HEK293 (cell line): ENCODE data around the gene CRY1.

Source experiments
- FEZF1 ChIP-seq: fragments of 450-650 bp; formaldehyde crosslinking; IDR thresholded peaks from 2 replicates; pipeline ENCODE4 v1.5.1; 2016; ENCODE audit warnings: missing biosample characterization, missing genetic modification characterization
- KLF1 ChIP-seq: fragments of 450-650 bp; formaldehyde crosslinking; IDR thresholded peaks from 2 replicates; pipeline ENCODE4 v1.5.1; 2016; ENCODE audit warnings: missing biosample characterization, missing genetic modification characterization
- KLF9 ChIP-seq: fragments of 450-650 bp; formaldehyde crosslinking; IDR thresholded peaks from 2 replicates; pipeline ENCODE4 v1.5.1; 2016; ENCODE audit warnings: missing biosample characterization, missing genetic modification characterization, low read depth
- OSR2 ChIP-seq: fragments of 450-650 bp; formaldehyde crosslinking; IDR thresholded peaks from 2 replicates; pipeline ENCODE4 v1.5.1; 2016; ENCODE audit warnings: missing biosample characterization, missing genetic modification characterization
- TCF7L2 ChIP-seq: IDR thresholded peaks from 2 replicates; pipeline ENCODE4 v1.6.1; 2011; ENCODE audit warnings: low read depth, mild to moderate bottlenecking, inconsistent platforms, low read length, moderate library complexity, borderline replicate concordance
- ZBTB21 ChIP-seq: fragments of 450-650 bp; formaldehyde crosslinking; IDR thresholded peaks from 2 replicates; pipeline ENCODE4 v1.5.1; 2017; ENCODE audit warnings: missing biosample characterization, missing genetic modification characterization
- ZFP41 ChIP-seq: fragments of 450-650 bp; formaldehyde crosslinking; IDR thresholded peaks from 2 replicates; pipeline ENCODE4 v1.5.1; 2016; ENCODE audit warnings: missing biosample characterization, missing genetic modification characterization, borderline replicate concordance
- ZNF114 ChIP-seq: fragments of 450-650 bp; formaldehyde crosslinking; IDR thresholded peaks from 2 replicates; pipeline ENCODE4 v1.5.0; 2017; ENCODE audit warnings: missing biosample characterization, missing genetic modification characterization
- ZNF121 ChIP-seq: fragments of 450-650 bp; formaldehyde crosslinking; IDR thresholded peaks from 2 replicates; pipeline ENCODE4 v1.5.1; 2016; ENCODE audit warnings: missing biosample characterization, missing genetic modification characterization
- ZNF24 ChIP-seq: fragments of 450-650 bp; formaldehyde crosslinking; IDR thresholded peaks from 2 replicates; pipeline ENCODE4 v1.5.1; 2016; ENCODE audit warnings: missing biosample characterization, missing genetic modification characterization
- ZNF366 ChIP-seq: fragments of 450-650 bp; formaldehyde crosslinking; conservative IDR thresholded peaks from 2 replicates; pipeline ENCODE4 v1.5.1; 2016; ENCODE audit warnings: missing biosample characterization, missing genetic modification characterization
- ZNF426 ChIP-seq: fragments of 450-650 bp; formaldehyde crosslinking; IDR thresholded peaks from 2 replicates; pipeline ENCODE4 v1.5.1; 2017; ENCODE audit warnings: missing biosample characterization, missing genetic modification characterization, mild to moderate bottlenecking, inconsistent platforms, moderate library complexity
- ZNF558 ChIP-seq: fragments of 450-650 bp; formaldehyde crosslinking; IDR thresholded peaks from 2 replicates; pipeline ENCODE4 v1.5.1; 2016; ENCODE audit warnings: missing biosample characterization, missing genetic modification characterization
- ZNF560 ChIP-seq: fragments of 450-650 bp; formaldehyde crosslinking; IDR thresholded peaks from 2 replicates; pipeline ENCODE4 v1.5.1; 2017; ENCODE audit warnings: missing biosample characterization, missing genetic modification characterization, borderline replicate concordance
- ZNF561 ChIP-seq: fragments of 450-650 bp; IDR thresholded peaks from 2 replicates; pipeline ENCODE4 v1.5.1; 2018; ENCODE audit warnings: missing biosample characterization, missing genetic modification characterization, borderline replicate concordance
- ZNF571 ChIP-seq: fragments of 450-650 bp; formaldehyde crosslinking; IDR thresholded peaks from 2 replicates; pipeline ENCODE4 v1.5.0; 2017; ENCODE audit warnings: missing biosample characterization, missing genetic modification characterization
- ZNF621 ChIP-seq: fragments of 450-650 bp; formaldehyde crosslinking; IDR thresholded peaks from 2 replicates; pipeline ENCODE4 v1.5.1; 2017; ENCODE audit warnings: missing biosample characterization, missing genetic modification characterization
- ZNF658 ChIP-seq: fragments of 450-650 bp; formaldehyde crosslinking; IDR thresholded peaks from 2 replicates; pipeline ENCODE4; 2016; ENCODE audit warnings: missing biosample characterization, missing genetic modification characterization
- TF ChIP-seq, protein P1 (sequence below): fragments of 450-650 bp; formaldehyde crosslinking; IDR thresholded peaks from 2 replicates; pipeline ENCODE4 v1.5.1; 2016; ENCODE audit warnings: missing biosample characterization, missing genetic modification characterization
- TF ChIP-seq, protein P2 (sequence below): fragments of 450-650 bp; formaldehyde crosslinking; IDR thresholded peaks from 2 replicates; pipeline ENCODE4 v1.5.1; 2016; ENCODE audit warnings: missing biosample characterization, missing genetic modification characterization
- TF ChIP-seq, protein P3 (sequence below): fragments of 450-650 bp; formaldehyde crosslinking; IDR thresholded peaks from 2 replicates; pipeline ENCODE4 v1.5.1; 2016; ENCODE audit warnings: missing biosample characterization, missing genetic modification characterization
- TF ChIP-seq, protein P4 (sequence below): fragments of 450-650 bp; formaldehyde crosslinking; IDR thresholded peaks from 2 replicates; pipeline ENCODE4 v1.5.1; 2016; ENCODE audit warnings: missing biosample characterization, missing genetic modification characterization
- TF ChIP-seq, protein P5 (sequence below): fragments of 450-650 bp; formaldehyde crosslinking; optimal IDR thresholded peaks from 2 replicates; pipeline ENCODE3; 2016; ENCODE audit warnings: missing biosample characterization, mild to moderate bottlenecking, missing genetic modification characterization
- TF ChIP-seq, protein P6 (sequence below): fragments of 450-650 bp; formaldehyde crosslinking; IDR thresholded peaks from 2 replicates; pipeline ENCODE4 v1.5.1; 2016; ENCODE audit warnings: missing biosample characterization, missing genetic modification characterization, borderline replicate concordance
- TF ChIP-seq, protein P7 (sequence below): fragments of 450-650 bp; formaldehyde crosslinking; IDR thresholded peaks from 2 replicates; pipeline ENCODE4 v1.5.1; 2017; ENCODE audit warnings: missing biosample characterization, missing genetic modification characterization

Gene CRY1

DNA sequence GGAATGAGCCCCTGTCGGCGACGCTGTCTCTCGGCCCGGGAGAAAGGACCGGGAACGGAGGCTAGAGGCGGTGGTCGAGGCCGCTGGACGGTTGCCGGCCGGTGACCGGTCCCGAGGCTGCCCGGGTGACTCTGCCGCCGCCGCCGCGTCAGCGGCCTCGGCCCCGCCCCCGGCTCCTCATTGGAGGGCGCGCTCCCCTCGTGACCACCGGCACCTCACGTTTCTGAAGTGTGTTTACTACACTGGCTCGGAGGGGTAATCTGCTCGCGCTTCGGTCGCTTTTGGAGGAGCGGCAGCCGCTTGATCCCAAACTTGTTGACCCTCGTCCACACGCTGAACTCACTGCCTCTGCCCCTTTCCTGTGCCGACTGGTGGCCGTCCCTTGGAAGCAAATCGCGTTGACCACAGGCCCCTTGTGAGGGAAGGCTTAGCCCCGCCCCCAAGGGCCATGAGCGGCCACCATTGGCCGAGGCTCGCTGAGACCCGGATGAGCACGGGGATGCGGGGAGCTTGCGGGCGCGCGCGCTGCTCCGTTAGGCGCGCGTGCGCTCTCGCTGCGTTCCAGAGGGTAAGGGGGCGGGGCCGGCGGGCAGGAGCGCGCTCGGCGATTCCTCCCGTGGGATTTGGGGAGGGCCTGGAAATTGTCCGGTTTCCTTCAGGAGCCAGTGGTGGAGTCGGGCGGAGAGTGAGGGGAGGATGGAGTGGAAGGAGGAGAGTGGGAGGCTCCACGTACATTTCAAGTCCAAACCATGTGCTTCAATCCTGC, at the start of gene CRY1 (continued):
- TF ChIP-seq, protein P1, sequence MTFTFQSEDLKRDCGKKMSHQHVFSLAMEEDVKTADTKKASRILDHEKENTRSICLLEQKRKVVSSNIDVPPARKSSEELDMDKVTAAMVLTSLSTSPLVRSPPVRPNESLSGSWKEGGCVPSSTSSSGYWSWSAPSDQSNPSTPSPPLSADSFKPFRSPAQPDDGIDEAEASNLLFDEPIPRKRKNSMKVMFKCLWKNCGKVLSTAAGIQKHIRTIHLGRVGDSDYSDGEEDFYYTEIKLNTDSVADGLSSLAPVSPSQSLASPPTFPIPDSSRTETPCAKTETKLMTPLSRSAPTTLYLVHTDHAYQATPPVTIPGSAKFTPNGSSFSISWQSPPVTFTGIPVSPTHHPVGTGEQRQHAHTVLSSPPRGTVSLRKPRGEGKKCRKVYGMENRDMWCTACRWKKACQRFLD (tag by site-specific recombination) = peak; percentile 98
- TF ChIP-seq ZBTB21 (tag by site-specific recombination) (no peak), ZNF571 (no peak), FEZF1 (tag by site-specific recombination) (no peak), ZNF658 (no peak), OSR2 (no peak), KLF1 (tag by site-specific recombination) (no peak), ZNF560 (no peak), ZNF561 (tag by site-specific recombination) (no peak; the same call in 1 of the 2 replicates), ZNF621 (tag by site-specific recombination) (no peak), KLF9 (tag by site-specific recombination) (peak; percentile 92), TCF7L2 (no peak), ZFP41 (no peak), ZNF558 (tag by site-specific recombination) (no peak), ZNF366 (tag by site-specific recombination) (peak; percentile 66; the same call in 1 of the 2 replicates), ZNF114 (tag by site-specific recombination) (no peak), ZNF24 (tag by site-specific recombination) (no peak), ZNF426 (tag by site-specific recombination) (no peak), ZNF121 (tag by site-specific recombination) (no peak)
- TF ChIP-seq, protein P2, sequence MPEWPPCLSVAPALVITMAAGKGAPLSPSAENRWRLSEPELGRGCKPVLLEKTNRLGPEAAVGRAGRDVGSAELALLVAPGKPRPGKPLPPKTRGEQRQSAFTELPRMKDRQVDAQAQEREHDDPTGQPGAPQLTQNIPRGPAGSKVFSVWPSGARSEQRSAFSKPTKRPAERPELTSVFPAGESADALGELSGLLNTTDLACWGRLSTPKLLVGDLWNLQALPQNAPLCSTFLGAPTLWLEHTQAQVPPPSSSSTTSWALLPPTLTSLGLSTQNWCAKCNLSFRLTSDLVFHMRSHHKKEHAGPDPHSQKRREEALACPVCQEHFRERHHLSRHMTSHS (tag by site-specific recombination) = no peak
- TF ChIP-seq, protein P3, sequence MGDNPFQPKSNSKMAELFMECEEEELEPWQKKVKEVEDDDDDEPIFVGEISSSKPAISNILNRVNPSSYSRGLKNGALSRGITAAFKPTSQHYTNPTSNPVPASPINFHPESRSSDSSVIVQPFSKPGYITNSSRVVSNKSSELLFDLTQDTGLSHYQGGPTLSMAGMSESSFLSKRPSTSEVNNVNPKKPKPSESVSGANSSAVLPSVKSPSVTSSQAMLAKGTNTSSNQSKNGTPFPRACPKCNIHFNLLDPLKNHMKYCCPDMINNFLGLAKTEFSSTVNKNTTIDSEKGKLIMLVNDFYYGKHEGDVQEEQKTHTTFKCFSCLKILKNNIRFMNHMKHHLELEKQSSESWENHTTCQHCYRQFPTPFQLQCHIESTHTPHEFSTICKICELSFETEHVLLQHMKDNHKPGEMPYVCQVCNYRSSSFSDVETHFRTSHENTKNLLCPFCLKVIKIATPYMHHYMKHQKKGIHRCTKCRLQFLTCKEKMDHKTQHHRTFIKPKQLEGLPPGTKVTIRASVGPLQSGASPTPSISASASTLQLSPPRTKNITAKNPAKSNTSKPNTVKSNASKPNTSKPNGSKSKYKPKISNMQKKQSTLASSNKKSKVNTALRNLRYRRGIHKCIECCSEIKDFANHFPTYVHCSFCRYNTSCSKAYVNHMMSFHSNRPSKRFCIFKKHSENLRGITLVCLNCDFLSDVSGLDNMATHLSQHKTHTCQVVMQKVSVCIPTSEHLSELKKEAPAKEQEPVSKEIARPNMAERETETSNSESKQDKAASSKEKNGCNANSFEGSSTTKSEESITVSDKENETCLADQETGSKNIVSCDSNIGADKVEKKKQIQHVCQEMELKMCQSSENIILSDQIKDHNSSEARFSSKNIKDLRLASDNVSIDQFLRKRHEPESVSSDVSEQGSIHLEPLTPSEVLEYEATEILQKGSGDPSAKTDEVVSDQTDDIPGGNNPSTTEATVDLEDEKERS (tag by site-specific recombination) = no peak
- TF ChIP-seq, protein P4, sequence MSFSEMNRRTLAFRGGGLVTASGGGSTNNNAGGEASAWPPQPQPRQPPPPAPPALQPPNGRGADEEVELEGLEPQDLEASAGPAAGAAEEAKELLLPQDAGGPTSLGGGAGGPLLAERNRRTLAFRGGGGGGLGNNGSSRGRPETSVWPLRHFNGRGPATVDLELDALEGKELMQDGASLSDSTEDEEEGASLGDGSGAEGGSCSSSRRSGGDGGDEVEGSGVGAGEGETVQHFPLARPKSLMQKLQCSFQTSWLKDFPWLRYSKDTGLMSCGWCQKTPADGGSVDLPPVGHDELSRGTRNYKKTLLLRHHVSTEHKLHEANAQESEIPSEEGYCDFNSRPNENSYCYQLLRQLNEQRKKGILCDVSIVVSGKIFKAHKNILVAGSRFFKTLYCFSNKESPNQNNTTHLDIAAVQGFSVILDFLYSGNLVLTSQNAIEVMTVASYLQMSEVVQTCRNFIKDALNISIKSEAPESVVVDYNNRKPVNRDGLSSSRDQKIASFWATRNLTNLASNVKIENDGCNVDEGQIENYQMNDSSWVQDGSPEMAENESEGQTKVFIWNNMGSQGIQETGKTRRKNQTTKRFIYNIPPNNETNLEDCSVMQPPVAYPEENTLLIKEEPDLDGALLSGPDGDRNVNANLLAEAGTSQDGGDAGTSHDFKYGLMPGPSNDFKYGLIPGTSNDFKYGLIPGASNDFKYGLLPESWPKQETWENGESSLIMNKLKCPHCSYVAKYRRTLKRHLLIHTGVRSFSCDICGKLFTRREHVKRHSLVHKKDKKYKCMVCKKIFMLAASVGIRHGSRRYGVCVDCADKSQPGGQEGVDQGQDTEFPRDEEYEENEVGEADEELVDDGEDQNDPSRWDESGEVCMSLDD (tag by site-specific recombination) = no peak
- TF ChIP-seq, protein P5, sequence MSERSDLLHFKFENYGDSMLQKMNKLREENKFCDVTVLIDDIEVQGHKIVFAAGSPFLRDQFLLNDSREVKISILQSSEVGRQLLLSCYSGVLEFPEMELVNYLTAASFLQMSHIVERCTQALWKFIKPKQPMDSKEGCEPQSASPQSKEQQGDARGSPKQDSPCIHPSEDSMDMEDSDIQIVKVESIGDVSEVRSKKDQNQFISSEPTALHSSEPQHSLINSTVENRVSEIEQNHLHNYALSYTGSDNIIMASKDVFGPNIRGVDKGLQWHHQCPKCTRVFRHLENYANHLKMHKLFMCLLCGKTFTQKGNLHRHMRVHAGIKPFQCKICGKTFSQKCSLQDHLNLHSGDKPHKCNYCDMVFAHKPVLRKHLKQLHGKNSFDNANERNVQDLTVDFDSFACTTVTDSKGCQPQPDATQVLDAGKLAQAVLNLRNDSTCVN (tag by site-specific recombination) = peak; percentile 97
- TF ChIP-seq, protein P6, sequence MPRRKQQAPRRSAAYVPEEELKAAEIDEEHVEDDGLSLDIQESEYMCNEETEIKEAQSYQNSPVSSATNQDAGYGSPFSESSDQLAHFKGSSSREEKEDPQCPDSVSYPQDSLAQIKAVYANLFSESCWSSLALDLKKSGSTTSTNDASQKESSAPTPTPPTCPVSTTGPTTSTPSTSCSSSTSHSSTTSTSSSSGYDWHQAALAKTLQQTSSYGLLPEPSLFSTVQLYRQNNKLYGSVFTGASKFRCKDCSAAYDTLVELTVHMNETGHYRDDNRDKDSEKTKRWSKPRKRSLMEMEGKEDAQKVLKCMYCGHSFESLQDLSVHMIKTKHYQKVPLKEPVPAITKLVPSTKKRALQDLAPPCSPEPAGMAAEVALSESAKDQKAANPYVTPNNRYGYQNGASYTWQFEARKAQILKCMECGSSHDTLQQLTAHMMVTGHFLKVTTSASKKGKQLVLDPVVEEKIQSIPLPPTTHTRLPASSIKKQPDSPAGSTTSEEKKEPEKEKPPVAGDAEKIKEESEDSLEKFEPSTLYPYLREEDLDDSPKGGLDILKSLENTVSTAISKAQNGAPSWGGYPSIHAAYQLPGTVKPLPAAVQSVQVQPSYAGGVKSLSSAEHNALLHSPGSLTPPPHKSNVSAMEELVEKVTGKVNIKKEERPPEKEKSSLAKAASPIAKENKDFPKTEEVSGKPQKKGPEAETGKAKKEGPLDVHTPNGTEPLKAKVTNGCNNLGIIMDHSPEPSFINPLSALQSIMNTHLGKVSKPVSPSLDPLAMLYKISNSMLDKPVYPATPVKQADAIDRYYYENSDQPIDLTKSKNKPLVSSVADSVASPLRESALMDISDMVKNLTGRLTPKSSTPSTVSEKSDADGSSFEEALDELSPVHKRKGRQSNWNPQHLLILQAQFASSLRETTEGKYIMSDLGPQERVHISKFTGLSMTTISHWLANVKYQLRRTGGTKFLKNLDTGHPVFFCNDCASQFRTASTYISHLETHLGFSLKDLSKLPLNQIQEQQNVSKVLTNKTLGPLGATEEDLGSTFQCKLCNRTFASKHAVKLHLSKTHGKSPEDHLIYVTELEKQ (tag by site-specific recombination) = no peak
- TF ChIP-seq, protein P7, sequence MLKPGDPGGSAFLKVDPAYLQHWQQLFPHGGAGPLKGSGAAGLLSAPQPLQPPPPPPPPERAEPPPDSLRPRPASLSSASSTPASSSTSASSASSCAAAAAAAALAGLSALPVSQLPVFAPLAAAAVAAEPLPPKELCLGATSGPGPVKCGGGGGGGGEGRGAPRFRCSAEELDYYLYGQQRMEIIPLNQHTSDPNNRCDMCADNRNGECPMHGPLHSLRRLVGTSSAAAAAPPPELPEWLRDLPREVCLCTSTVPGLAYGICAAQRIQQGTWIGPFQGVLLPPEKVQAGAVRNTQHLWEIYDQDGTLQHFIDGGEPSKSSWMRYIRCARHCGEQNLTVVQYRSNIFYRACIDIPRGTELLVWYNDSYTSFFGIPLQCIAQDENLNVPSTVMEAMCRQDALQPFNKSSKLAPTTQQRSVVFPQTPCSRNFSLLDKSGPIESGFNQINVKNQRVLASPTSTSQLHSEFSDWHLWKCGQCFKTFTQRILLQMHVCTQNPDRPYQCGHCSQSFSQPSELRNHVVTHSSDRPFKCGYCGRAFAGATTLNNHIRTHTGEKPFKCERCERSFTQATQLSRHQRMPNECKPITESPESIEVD (tag by site-specific recombination) = no peak
